HK-2 (cell line): ENCODE data around the gene ITIH2.

ENCODE experiments used
- DNase-seq: peaks from one replicate; pipeline ENCODE4 v3.0.0-alpha.2; 2018; ENCODE audit not compliant: unreplicated experiment

Gene ITIH2

GRCh38 chr10:7797582-7797981 lies 94.5 kb downstream of the ITIH2 start:
- DNase-seq, result peak; percentile 57
